ENCODE measurements around the gene FXN.

Gene FXN

GRCh38 chr9:69054989-69055388, 19.4 kb downstream of the FXN start:
- Histone ChIP-seq H4K20me1 (ENCODE audit: insufficient read depth, low read length, poor library complexity, severe bottlenecking) (no peaks in the 10 kb centered on the region), H3K9ac (ENCODE audit: low read depth, low read length, poor library complexity, severe bottlenecking) (no peak overlapping the region), H3K27me3 (ENCODE audit: insufficient read depth, low read length, poor library complexity, severe bottlenecking) (no peaks in the 10 kb centered on the region), H3K9me3 (ENCODE audit: insufficient read depth, low read depth, low read length) (no peaks in the 10 kb centered on the region), H3F3A (ENCODE audit: low read depth) (no peaks in the 10 kb centered on the region), H3K9me2 (replicated peaks; ENCODE audit: low read depth, low read length) (no peaks in the 10 kb centered on the region), H2AFZ (ENCODE audit: low read length) (no peak overlapping the region), H3K36me3 (ENCODE audit: insufficient read depth, low read length) (peaks cover 60% of the 10 kb centered on the region; the same call in 1 of the 2 replicates), H3K4me3 (ENCODE audit: low read length, poor library complexity, severe bottlenecking) (no peak overlapping the region), H3K4me1 (ENCODE audit: insufficient read depth, low read length, poor library complexity, severe bottlenecking) (peaks cover 11% of the 10 kb centered on the region), H3K79me2 (ENCODE audit: insufficient read depth, low read length) (peaks cover 10% of the 10 kb centered on the region; the same call in 1 of the 2 replicates), H3K4me2 (ENCODE audit: low read depth, low read length, poor library complexity, severe bottlenecking) (no peak overlapping the region)
- TF ChIP-seq, protein P1, sequence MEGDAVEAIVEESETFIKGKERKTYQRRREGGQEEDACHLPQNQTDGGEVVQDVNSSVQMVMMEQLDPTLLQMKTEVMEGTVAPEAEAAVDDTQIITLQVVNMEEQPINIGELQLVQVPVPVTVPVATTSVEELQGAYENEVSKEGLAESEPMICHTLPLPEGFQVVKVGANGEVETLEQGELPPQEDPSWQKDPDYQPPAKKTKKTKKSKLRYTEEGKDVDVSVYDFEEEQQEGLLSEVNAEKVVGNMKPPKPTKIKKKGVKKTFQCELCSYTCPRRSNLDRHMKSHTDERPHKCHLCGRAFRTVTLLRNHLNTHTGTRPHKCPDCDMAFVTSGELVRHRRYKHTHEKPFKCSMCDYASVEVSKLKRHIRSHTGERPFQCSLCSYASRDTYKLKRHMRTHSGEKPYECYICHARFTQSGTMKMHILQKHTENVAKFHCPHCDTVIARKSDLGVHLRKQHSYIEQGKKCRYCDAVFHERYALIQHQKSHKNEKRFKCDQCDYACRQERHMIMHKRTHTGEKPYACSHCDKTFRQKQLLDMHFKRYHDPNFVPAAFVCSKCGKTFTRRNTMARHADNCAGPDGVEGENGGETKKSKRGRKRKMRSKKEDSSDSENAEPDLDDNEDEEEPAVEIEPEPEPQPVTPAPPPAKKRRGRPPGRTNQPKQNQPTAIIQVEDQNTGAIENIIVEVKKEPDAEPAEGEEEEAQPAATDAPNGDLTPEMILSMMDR (conservative IDR thresholded peaks at IDR 0.05; ENCODE audit: low read length): no peak

GRCh38 chr9:69056191-69056815, 20.8 kb downstream of the FXN start:
- peaks cover 55% of the 10 kb centered on the region; the same call in 1 of the 2 replicates for H3K36me3 ChIP-seq (ENCODE audit: insufficient read depth, low read length)
- no peaks in the 10 kb centered on the region for H3K27me3 ChIP-seq (ENCODE audit: insufficient read depth, low read length, poor library complexity, severe bottlenecking)
- no peaks in the 10 kb centered on the region for H3K9me2 ChIP-seq (replicated peaks; ENCODE audit: low read depth, low read length)
- H4K20me1 ChIP-seq (ENCODE audit: insufficient read depth, low read length, poor library complexity, severe bottlenecking): no peaks in the 10 kb centered on the region
- H3K4me1 ChIP-seq (ENCODE audit: insufficient read depth, low read length, poor library complexity, severe bottlenecking): peaks cover 22% of the 10 kb centered on the region
- H3K4me2 ChIP-seq (ENCODE audit: low read depth, low read length, poor library complexity, severe bottlenecking): no peak overlapping the region
- peaks cover 8% of the 10 kb centered on the region; the same call in 1 of the 2 replicates for H3K79me2 ChIP-seq (ENCODE audit: insufficient read depth, low read length)
- TF ChIP-seq, protein P1 (conservative IDR thresholded peaks at IDR 0.05; ENCODE audit: low read length): no peak
- no peak for TF ChIP-seq EZH2phosphoT487 (IDR thresholded peaks at IDR 0.05; ENCODE audit: borderline replicate concordance)
- no peak overlapping the region for H2AFZ ChIP-seq (ENCODE audit: low read length)
- no peaks in the 10 kb centered on the region for H3F3A ChIP-seq (ENCODE audit: low read depth)
- H3K4me3 ChIP-seq (ENCODE audit: low read length, poor library complexity, severe bottlenecking): no peak overlapping the region
- H3K9ac ChIP-seq (ENCODE audit: low read depth, low read length, poor library complexity, severe bottlenecking): no peak overlapping the region
- H3K9me3 ChIP-seq (ENCODE audit: insufficient read depth, low read depth, low read length): no peaks in the 10 kb centered on the region

GRCh38 chr9:69058101-69058500, 22.5 kb downstream of the FXN start:
- Histone ChIP-seq H3K4me3 (ENCODE audit: low read length, poor library complexity, severe bottlenecking) (no peak overlapping the region), H3K27me3 (ENCODE audit: insufficient read depth, low read length, poor library complexity, severe bottlenecking) (no peaks in the 10 kb centered on the region), H3K9me2 (replicated peaks; ENCODE audit: low read depth, low read length) (no peaks in the 10 kb centered on the region), H3K9me3 (ENCODE audit: insufficient read depth, low read depth, low read length) (no peaks in the 10 kb centered on the region), H3K4me1 (ENCODE audit: insufficient read depth, low read length, poor library complexity, severe bottlenecking) (peaks cover 22% of the 10 kb centered on the region), H3K36me3 (ENCODE audit: insufficient read depth, low read length) (peaks cover 59% of the 10 kb centered on the region; the same call in 1 of the 2 replicates), H4K20me1 (ENCODE audit: insufficient read depth, low read length, poor library complexity, severe bottlenecking) (no peaks in the 10 kb centered on the region), H3K9ac (ENCODE audit: low read depth, low read length, poor library complexity, severe bottlenecking) (no peak overlapping the region), H3K79me2 (ENCODE audit: insufficient read depth, low read length) (peaks cover 14% of the 10 kb centered on the region), H2AFZ (ENCODE audit: low read length) (no peak overlapping the region), H3K4me2 (ENCODE audit: low read depth, low read length, poor library complexity, severe bottlenecking) (no peak overlapping the region), H3F3A (ENCODE audit: low read depth) (no peaks in the 10 kb centered on the region)
- no peak for TF ChIP-seq EZH2phosphoT487 (IDR thresholded peaks at IDR 0.05; ENCODE audit: borderline replicate concordance)
- TF ChIP-seq, protein P1 (conservative IDR thresholded peaks at IDR 0.05; ENCODE audit: low read length): no peak

Data from Loucy (cell line).